Natural killer cell treated with Interleukin-12 subunit alpha and Interleukin-12 subunit beta and Interleukin-15 and Interleukin-18, amount 100 ng/mL, for 72 hours (primary cell): ENCODE data around the gene PAFAH1B2. TPM values are rescaled to one million over a fixed set of nuclear protein-coding genes. Genes with fewer than 3 reads are reported as not detected.
A peak's percentile ranks its signal among the peaks of the same experiment; 100 is the strongest.
"Not testable (repeated sequence)": the region's sequence is repeated elsewhere in the genome, so short reads cannot be mapped to it uniquely, and the experiment has no call there.

Experiments
- ATAC-seq, 2 donors: fragments of 150-1000 bp; cut with Tn5 transposase in 1 of 2; sonication (Bioruptor Pico), chemical (Tn5 transposase) in 1 of 2; 2 replicates each; pipeline ENCODE4 v1.10.0; 2021
- DNase-seq: peaks from one replicate; pipeline ENCODE4 v3.0.0; 2022; ENCODE audit warnings: low spot score
- H3K27ac Mint-ChIP-seq, 2 donors: 1 replicate in 1 of 2; 2 replicates in 1 of 2; pipeline ENCODE4 v1.8.0; 2022; ENCODE audit warnings: mixed read lengths in 2 of 2, mild to moderate bottlenecking in 1 of 2, moderate library complexity in 1 of 2
- H3K27me3 Mint-ChIP-seq, 2 donors: 1 replicate in 1 of 2; 2 replicates in 1 of 2; pipeline ENCODE4 v1.8.0; 2022; ENCODE audit warnings: mixed read lengths in 2 of 2
- H3K36me3 Mint-ChIP-seq: one replicate; pipeline ENCODE4 v1.8.0; 2022; ENCODE audit warnings: mixed read lengths
- H3K4me1 Mint-ChIP-seq, 2 donors: 1 replicate in 1 of 2; 2 replicates in 1 of 2; pipeline ENCODE4 v1.8.0; 2022; ENCODE audit warnings: low read depth in 2 of 2, mixed read lengths in 2 of 2, mild to moderate bottlenecking in 1 of 2
- H3K4me3 Mint-ChIP-seq: one replicate; pipeline ENCODE4 v1.8.0; 2022; ENCODE audit warnings: mixed read lengths
- H3K9me3 Mint-ChIP-seq: 2 replicates; pipeline ENCODE4 v1.8.0; 2022; ENCODE audit warnings: mixed read lengths
- total RNA-seq, 2 donors: library from RNA; stranded (reverse); gene quantifications; one replicate each; pipeline ENCODE4 v1.2.3, GENCODE V29; 2022

The PAFAH1B2 gene
- total RNA-seq, 2 donors from 2014 or later: 60.6 to 76.7 TPM

DNA sequence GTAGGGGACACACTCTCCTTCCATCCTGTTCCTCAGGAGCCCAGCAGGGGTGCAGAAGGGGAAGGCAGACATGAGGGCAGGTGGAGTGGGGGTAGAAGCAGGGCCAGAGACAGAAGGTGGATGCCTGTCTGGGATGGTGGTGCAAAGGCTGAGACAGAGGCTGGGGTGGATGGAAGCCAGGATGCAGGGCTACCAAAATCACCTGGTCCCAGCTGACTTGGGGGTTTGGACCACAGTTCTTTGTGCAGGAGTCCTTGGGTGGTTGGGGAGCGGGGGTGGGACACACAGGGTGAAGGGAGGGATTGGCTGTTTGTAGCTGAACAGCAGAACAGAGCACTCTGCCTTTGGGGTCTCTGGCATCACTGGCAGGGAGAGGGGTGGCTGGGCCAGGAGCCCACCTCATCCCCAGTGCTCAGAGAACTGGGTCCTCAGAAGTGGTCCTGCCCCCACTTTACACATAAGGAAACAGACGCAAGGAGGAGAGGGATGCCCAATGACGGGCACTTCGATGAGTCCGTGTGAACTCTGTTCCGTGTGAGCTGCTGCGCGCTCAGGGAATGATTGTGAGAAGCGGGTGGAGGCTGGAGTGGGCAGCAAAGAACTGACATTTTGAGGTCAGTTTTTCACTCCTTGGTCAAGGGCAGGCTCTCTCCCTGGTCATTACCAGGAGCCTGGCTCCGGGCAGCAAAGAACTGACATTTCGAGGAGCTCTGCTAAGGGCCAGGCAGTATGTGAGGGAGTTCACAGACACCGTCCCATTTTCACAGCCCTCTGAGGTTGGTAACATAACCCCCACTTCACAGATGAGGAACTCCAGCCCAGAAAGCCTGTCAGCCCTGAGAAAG is 56.9 kb downstream of the PAFAH1B2 start:
- no peak overlapping the region for H3K4me3 Mint-ChIP-seq
- peaks cover 0 to 3% of the 10 kb centered on the region in 2 donors for H3K4me1 Mint-ChIP-seq
- DNase-seq (peak; percentile 18), ATAC-seq (no peak)
- no peaks in the 10 kb centered on the region for H3K27me3 Mint-ChIP-seq
- H3K9me3 Mint-ChIP-seq: no peaks in the 10 kb centered on the region
- H3K27ac Mint-ChIP-seq: no peak overlapping the region
- peaks cover 6% of the 10 kb centered on the region for H3K36me3 Mint-ChIP-seq

DNA sequence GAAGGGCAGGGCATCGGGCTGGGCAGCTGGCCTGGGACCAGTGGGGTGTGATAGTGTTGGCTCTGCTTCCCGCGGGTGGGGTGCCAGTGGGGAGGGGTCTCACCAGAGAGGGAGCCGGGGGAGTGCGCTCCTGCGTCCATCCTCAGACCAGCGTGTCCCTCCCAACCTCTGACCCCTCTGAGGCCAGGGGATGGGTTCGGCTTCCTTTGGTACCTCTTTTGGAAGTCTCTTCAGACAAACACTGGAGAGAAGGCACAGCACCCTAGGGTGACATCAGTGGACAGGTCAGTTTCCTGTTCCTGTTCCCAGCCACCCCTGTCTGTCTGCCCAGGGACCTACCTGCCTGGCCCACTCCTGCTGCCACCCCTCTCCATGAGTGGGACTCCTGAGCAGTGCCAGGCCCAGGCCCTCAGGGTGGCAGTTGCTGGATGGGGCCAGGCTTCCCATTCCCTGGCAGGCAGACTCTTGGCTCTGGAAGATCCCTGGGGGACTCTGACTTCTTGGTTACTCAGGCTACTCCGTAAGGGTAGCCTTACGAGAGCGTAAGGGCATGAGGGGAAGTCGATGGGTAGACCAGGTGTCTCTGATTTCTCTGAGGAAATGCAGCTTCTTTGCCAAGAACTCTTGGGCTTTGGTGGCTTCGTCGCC is 57.7 kb downstream of the PAFAH1B2 start:
- H3K27ac Mint-ChIP-seq: no peak overlapping the region
- DNase-seq: peak; percentile 49
- H3K4me1 Mint-ChIP-seq: peaks cover 0 to 3% of the 10 kb centered on the region in 2 donors

DNA sequence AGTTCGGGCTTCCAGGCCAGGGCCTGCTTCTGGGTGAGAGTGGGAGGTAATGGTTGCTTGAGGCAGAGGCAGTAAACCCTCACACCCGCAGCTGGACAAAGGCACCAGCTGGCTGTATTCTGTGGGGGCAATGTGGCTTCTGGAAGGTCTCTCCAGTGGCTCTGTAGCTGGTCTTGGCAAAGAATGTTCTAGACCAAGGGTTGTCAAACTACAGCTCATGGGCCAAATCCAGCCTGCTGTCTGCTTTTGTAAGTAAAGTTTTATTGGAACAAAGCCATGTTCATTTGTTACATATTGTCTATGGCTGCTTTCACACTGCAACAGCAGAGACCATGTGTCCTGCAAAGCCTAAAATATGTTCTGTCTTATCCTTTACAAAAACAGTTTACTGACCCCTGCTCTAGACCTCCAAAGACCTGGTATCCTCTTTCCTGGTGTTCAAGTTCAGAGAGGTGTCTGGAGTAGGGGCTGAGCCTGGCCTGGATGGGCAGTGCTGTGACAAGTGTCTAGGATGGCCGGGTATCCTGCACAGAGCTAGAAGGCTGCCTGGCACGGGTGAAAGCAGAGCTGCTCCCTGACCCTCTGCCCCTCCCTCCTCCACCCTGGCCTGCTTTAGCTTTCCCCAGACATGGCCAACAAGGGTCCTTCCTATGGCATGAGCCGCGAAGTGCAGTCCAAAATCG is 58.4 kb downstream of the PAFAH1B2 start:
- Mint-ChIP-seq H3K27me3 (no peaks in the 10 kb centered on the region), H3K27ac (no peak overlapping the region), H3K4me1 (peaks cover 0 to 3% of the 10 kb centered on the region in 2 donors), H3K36me3 (peaks cover 6% of the 10 kb centered on the region), H3K4me3 (no peak overlapping the region), H3K9me3 (no peaks in the 10 kb centered on the region)
- ATAC-seq (no peak), DNase-seq (peak; percentile 40)

More for the DNA sequence above, 57.7 kb downstream of the PAFAH1B2 start:
- Mint-ChIP-seq H3K4me3 (no peak overlapping the region), H3K27me3 (no peaks in the 10 kb centered on the region), H3K36me3 (peaks cover 6% of the 10 kb centered on the region), H3K9me3 (no peaks in the 10 kb centered on the region)
- ATAC-seq: no peak

DNA sequence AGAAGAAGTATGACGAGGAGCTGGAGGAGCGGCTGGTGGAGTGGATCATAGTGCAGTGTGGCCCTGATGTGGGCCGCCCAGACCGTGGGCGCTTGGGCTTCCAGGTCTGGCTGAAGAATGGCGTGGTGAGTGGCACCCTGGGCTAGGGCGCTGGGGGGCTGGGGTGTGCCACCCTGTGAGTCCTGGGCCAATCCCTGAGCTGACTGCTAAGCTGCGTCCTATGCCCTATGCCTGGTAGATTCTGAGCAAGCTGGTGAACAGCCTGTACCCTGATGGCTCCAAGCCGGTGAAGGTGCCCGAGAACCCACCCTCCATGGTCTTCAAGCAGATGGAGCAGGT is 59.0 kb downstream of the PAFAH1B2 start:
- ATAC-seq (peak in 1 of 2 donors; percentile 4), DNase-seq (no peak)
- Mint-ChIP-seq H3K4me3 (no peak overlapping the region), H3K27ac (peak overlapping the region in 1 of 2 donors; percentile 77), H3K4me1 (peaks cover 0 to 3% of the 10 kb centered on the region in 2 donors), H3K36me3 (peaks cover 6% of the 10 kb centered on the region), H3K27me3 (no peaks in the 10 kb centered on the region), H3K9me3 (no peaks in the 10 kb centered on the region)

DNA sequence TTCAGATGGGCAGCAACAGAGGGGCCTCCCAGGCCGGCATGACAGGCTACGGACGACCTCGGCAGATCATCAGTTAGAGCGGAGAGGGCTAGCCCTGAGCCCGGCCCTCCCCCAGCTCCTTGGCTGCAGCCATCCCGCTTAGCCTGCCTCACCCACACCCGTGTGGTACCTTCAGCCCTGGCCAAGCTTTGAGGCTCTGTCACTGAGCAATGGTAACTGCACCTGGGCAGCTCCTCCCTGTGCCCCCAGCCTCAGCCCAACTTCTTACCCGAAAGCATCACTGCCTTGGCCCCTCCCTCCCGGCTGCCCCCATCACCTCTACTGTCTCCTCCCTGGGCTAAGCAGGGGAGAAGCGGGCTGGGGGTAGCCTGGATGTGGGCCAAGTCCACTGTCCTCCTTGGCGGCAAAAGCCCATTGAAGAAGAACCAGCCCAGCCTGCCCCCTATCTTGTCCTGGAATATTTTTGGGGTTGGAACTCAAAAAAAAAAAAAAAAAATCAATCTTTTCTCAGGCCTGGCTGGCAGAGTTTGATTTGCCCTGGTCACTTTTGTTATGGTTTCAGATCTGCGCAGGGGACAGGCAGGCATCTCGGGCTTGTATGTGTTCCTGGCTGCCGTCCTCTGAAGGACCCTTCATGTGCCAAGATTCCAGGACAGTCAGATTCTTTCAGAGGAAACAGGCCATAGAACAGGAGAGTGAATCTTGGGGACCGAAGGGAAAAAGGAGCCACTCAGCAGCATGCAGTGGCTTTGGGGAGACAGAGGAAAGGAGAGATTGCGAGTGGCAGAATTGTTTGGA is 60.4 kb downstream of the PAFAH1B2 start:
- Mint-ChIP-seq H3K4me1 (peaks cover 0 to 3% of the 10 kb centered on the region in 2 donors), H3K36me3 (peaks cover 6% of the 10 kb centered on the region), H3K27ac (no peak overlapping the region), H3K9me3 (no peaks in the 10 kb centered on the region), H3K27me3 (no peaks in the 10 kb centered on the region), H3K4me3 (no peak overlapping the region)
- ATAC-seq: no peak
- no peak for DNase-seq

DNA sequence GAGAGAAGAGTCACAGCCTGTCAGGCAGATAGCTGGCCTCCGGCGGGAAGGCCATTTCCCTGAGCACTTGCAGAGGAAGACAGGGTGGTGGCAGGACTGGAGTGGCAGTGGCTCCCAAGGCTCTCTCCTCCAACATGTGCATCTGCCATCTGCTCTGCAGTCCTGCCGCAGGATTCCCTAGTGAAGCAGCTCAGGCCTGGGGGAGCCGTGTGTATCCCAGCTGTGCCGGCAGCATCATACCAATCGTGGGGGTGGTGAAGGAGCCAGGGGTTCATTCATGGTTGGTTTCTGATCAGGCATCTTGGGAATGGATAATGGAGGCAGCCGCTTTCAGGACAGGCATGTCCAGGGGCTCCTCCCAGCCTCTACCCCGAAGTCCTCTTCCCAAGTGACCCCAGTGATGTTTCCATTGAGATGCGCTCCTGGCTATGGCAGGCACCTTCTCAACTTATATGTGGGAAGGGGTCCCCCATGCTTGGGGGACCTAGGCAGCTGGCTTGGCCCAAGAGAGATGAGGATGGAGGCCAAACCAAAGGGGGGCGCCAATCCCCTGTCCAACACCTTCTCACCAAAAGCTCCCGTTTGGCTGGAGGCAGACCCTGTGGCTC is 61.2 kb downstream of the PAFAH1B2 start:
- no peaks in the 10 kb centered on the region for H3K9me3 Mint-ChIP-seq
- peaks cover 6% of the 10 kb centered on the region for H3K36me3 Mint-ChIP-seq
- no peak for ATAC-seq
- no peak for DNase-seq
- peaks cover 0 to 3% of the 10 kb centered on the region in 2 donors for H3K4me1 Mint-ChIP-seq
- H3K27me3 Mint-ChIP-seq: no peaks in the 10 kb centered on the region
- no peak overlapping the region for H3K4me3 Mint-ChIP-seq
- no peak overlapping the region for H3K27ac Mint-ChIP-seq

DNA sequence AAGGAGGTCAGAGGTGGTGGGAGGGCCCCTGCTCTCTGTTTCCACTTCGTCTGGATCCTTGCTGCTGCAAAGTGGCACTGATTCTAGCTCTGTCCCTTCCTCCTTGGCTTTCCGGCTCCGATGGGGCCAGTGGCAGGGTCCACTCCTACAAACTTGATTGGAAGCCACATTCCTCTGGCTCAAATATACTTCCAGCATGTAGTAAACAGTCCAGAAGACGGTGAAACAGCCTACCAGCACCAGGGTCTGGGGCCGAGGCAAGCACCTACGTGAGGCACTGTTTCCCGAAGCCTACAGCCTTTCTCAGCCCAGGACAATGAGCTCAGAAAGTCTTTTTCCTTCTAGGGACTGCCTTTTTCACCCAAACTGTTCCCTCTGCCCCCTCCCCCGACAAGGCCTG is 62.0 kb downstream of the PAFAH1B2 start:
- not testable (repeated sequence) for H3K9me3 Mint-ChIP-seq, H3K4me3 Mint-ChIP-seq, H3K4me1 Mint-ChIP-seq, DNase-seq, ATAC-seq, H3K36me3 Mint-ChIP-seq, H3K27ac Mint-ChIP-seq, H3K27me3 Mint-ChIP-seq

DNA sequence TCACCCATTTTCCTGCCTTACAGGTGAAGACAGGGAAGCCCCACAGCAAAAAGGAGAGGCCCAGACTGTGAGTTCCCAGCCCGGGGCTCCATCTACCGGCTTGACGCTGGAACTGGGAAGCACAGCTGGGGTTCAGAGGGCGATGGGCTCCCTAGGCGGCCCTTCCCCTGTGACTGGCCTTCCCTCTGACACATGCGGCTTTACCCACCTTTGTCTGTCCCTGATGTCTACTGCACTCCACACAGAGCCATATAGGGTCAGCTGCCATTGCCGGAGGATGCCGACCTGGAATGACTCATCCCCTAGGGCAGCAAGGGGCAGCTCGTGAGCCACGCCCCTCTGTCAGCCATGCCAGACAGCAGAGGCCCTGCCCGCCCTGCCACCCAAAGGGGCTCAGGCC is 62.8 kb downstream of the PAFAH1B2 start:
- ATAC-seq, H3K4me1 Mint-ChIP-seq, DNase-seq, H3K4me3 Mint-ChIP-seq, H3K9me3 Mint-ChIP-seq, H3K27me3 Mint-ChIP-seq, H3K27ac Mint-ChIP-seq: not testable (repeated sequence)
- H3K36me3 Mint-ChIP-seq: peaks cover 12% of the 10 kb centered on the region

DNA sequence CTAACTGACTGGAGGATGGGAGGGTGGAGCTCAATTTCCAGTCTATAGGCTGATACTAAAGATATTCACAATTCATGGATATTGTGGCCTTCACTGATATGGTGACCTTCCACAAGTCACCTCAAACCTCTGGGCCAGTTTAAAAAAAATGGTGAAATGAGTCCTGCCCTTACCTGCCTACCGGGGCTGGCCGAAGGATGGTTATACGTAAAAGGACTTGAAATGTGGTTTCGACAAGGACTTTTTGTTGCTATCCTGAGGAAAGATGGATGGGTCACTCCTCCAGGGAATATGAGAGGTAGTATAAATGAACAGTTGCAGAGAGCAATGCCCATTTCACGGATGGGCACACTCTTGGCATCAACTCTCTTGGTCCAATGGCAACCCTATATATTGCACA is 63.4 kb downstream of the PAFAH1B2 start:
- not testable (repeated sequence) for ATAC-seq, H3K9me3 Mint-ChIP-seq

DNA sequence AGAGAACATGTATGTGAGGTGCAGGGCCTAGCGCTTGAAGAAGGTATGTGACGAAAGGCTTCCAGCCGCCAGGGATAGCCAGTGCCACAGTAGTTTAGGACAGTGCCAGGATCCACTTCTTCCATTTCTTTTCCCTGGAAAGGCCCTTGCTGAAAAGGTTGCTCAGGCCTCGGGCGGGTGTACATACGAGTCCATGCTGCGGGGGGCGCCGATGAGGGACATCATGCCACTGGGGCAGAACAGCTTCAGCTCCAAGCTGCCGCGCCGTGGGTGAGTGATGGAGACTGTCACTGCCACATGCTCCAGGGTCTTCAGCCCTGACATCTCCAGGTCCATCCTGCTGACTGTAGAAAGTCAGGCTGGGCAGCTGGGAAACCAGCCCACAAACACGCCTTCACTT is 64.6 kb downstream of the PAFAH1B2 start:
- not testable (repeated sequence) for DNase-seq, H3K9me3 Mint-ChIP-seq
- H3K36me3 Mint-ChIP-seq: peaks cover 21% of the 10 kb centered on the region

More for the DNA sequence above, 63.4 kb downstream of the PAFAH1B2 start:
- H3K27me3 Mint-ChIP-seq, DNase-seq, H3K27ac Mint-ChIP-seq, H3K4me3 Mint-ChIP-seq, H3K4me1 Mint-ChIP-seq: not testable (repeated sequence)
- H3K36me3 Mint-ChIP-seq: peaks cover 12% of the 10 kb centered on the region

DNA sequence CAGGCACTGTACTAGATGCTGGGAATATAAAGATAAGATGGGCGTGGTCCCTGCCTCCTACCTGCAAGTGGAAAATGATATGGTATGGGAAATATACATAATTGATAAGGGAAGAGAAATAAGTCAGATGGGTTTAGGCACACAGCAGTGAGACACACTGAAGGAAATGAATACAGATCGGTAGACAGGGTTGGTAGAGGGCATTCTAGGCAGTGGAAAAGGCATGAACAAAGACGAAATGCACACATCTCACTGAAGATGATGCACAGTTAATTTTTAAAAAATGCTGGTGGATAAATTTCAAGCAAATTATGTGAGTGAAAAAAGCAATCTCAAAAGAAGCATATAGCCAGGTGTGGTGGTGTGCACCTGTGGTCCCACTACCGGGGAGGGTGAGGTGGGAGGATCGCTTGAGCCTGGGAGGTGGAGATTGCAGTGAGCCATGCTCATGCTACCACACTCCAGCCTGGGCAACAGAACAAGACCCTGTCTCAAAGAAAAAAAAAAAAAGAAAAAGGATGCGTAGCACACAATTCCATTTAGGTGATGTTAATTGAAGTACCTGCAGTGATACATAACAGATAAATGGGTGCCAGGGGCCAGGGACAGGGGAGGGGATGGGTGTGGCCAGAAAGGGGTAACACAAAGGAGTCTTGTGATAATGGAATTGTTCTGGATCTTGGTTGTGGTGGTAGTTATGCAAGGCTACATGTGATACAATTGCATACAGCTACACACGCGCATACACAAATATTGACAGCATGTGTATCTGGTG is 65.5 kb downstream of the PAFAH1B2 start:
- H3K27ac Mint-ChIP-seq, H3K9me3 Mint-ChIP-seq, ATAC-seq, H3K4me1 Mint-ChIP-seq, H3K27me3 Mint-ChIP-seq, H3K4me3 Mint-ChIP-seq: not testable (repeated sequence)
- H3K36me3 Mint-ChIP-seq: peaks cover 27% of the 10 kb centered on the region
- DNase-seq: peak; percentile 54

More for the DNA sequence above, 64.6 kb downstream of the PAFAH1B2 start:
- not testable (repeated sequence) for H3K27me3 Mint-ChIP-seq, H3K27ac Mint-ChIP-seq, H3K4me1 Mint-ChIP-seq, H3K4me3 Mint-ChIP-seq, ATAC-seq

DNA sequence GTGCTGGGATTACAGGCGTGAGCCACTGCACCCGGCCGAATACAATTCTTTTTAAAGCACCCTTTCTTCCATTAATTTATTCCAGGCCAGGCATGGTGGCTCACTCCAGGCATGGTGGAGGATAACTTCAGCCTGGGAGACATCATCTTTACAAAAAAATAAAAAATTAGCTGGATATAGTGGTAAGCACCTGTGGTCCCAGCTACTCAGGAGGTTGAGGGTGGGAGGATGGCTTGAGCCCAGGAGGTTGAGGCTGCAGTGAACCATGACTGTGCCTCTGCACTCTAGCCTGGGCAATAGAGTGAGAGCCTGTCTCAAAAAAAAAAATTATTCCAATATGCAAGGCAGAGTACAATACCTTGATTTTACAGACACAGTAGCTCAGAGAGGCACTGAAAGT is 66.5 kb downstream of the PAFAH1B2 start:
- ATAC-seq: no peak
- Mint-ChIP-seq H3K4me3 (no peak overlapping the region), H3K9me3 (no peaks in the 10 kb centered on the region), H3K27me3 (no peaks in the 10 kb centered on the region), H3K4me1 (peaks cover 8 to 13% of the 10 kb centered on the region in 2 donors), H3K36me3 (peaks cover 25% of the 10 kb centered on the region), H3K27ac (no peak overlapping the region)
- DNase-seq: peak; percentile 10
